ENCODE data around the gene TEKT5. TPM values are rescaled to one million over a fixed set of nuclear protein-coding genes. Genes with fewer than 3 reads are reported as not detected.
A peak's percentile ranks its signal among the peaks of the same experiment; 100 is the strongest.
"Not testable (repeated sequence)": the region's sequence is repeated elsewhere in the genome, so short reads cannot be mapped to it uniquely, and the experiment has no call there.

Gene TEKT5
- total and polyA plus RNA-seq, 9 of the 15 experiments (the other 6 are each of a cell fraction or from before 2014, with no cell fraction given) = 0.10 to 0.19 TPM; not detected in 7

GRCh38 chr16:10741249-10741648 lies 46.5 kb upstream of the TEKT5 start:
- H3K4me3 ChIP-seq; CTCF ChIA-PET (ENCODE audit: low intra/inter-chr PET ratio); intact Hi-C loops (cut with micrococcal nuclease); BruUV-seq (replicated peaks); H3K27me3 ChIP-seq (ENCODE audit: control insufficient read depth in 2 of 2, insufficient read depth in 2 of 2, low read length in 2 of 2); H3K27ac ChIP-seq (ENCODE audit: extremely low read depth, low read depth, low read length); ATAC-seq; DNase-seq (ENCODE audit: extremely low read depth in 1 of 4, low spot score in 3 of 4); FAIRE-seq; H3K9ac ChIP-seq (ENCODE audit: insufficient read depth in 1 of 2, low read depth in 2 of 2, low read length in 2 of 2); H4K20me1 ChIP-seq (replicated peaks; ENCODE audit: control insufficient read depth, insufficient read depth, low read length); H3K4me2 ChIP-seq (ENCODE audit: insufficient read depth, low read length); H3K9me1 ChIP-seq (ENCODE audit: control insufficient read depth, insufficient read depth, low read length); H3K79me2 ChIP-seq (ENCODE audit: control insufficient read depth, insufficient read depth, low read length); H3K9me3 ChIP-seq (replicated peaks; ENCODE audit: control insufficient read depth, insufficient read depth, low read depth, low read length); H2AFZ ChIP-seq (ENCODE audit: low read depth, low read length): not testable (repeated sequence)
- WGBS (ENCODE audit: insufficient coverage, low coverage, missing lambda C conversion rate) = 85% methylated on average over 10 of the region's 10 CpGs
- peak; percentile 52; the same call in 1 of the 2 replicates for TF ChIP-seq ZNF263 (CRISPR knock-in tag; IDR thresholded peaks at IDR 0.05; ENCODE audit: borderline replicate concordance)
- TF ChIP-seq PKNOX1 (IDR thresholded peaks at IDR 0.05) = peak; percentile 34; the same call in 1 of the 2 replicates
- TF ChIP-seq SPI1 (IDR thresholded peaks at IDR 0.05; ENCODE audit: borderline replicate concordance, low read depth, low read length) = peak; percentile 37; the same call in 1 of the 2 replicates
- in situ Hi-C loops (cut with MboI) = loop anchor here (5.0 kb wide), 1 partner anchor 489 kb away; no protein-coding TSS in a partner anchor
- Histone ChIP-seq H3K36me3 (ENCODE audit: control insufficient read depth, insufficient read depth, low read length) (peaks cover 10% of the 10 kb centered on the region; the same call in 2 of the 3 replicates), H3K4me1 (replicated peaks in 1 of 2; ENCODE audit: control insufficient read depth in 2 of 2, insufficient read depth in 2 of 2, low read length in 2 of 2) (peaks cover 32 to 42% of the 10 kb centered on the region in 2 experiments)
- POLR2A ChIA-PET = interaction anchor here (0.7 kb wide), 1 partner anchor 1562 kb away, joined by 3 read pairs; no protein-coding TSS in a partner anchor

- ATAC-seq (no peak), DNase-seq (ENCODE audit: extremely low read depth in 1 of 4, low spot score in 3 of 4) (no peak), FAIRE-seq (no peak)
- peaks cover 32 to 38% of the 10 kb centered on the region in 2 experiments for H3K4me1 ChIP-seq (replicated peaks in 1 of 2; ENCODE audit: control insufficient read depth in 2 of 2, insufficient read depth in 2 of 2, low read length in 2 of 2)
- intact Hi-C loops (cut with micrococcal nuclease) (no loop called here), in situ Hi-C loops (cut with MboI) (loop anchor here (5.0 kb wide), 1 partner anchor 489 kb away; no protein-coding TSS in a partner anchor)
- BruUV-seq (replicated peaks) = no TSS peak
- H3K4me3 ChIP-seq = no peak overlapping the region
- H3K9me1 ChIP-seq (ENCODE audit: control insufficient read depth, insufficient read depth, low read length) = no peaks in the 10 kb centered on the region
- H3K27me3 ChIP-seq (ENCODE audit: control insufficient read depth in 2 of 2, insufficient read depth in 2 of 2, low read length in 2 of 2) = no peaks in the 10 kb centered on the region
- no peak overlapping the region for H3K9ac ChIP-seq (ENCODE audit: insufficient read depth in 1 of 2, low read depth in 2 of 2, low read length in 2 of 2)
- no peak overlapping the region for H2AFZ ChIP-seq (ENCODE audit: low read depth, low read length)
- H3K9me3 ChIP-seq (replicated peaks; ENCODE audit: control insufficient read depth, insufficient read depth, low read depth, low read length) = no peaks in the 10 kb centered on the region
- H3K4me2 ChIP-seq (ENCODE audit: insufficient read depth, low read length) = no peak overlapping the region
- peaks cover 9% of the 10 kb centered on the region; the same call in 2 of the 3 replicates for H3K79me2 ChIP-seq (ENCODE audit: control insufficient read depth, insufficient read depth, low read length)
- ChIA-PET POLR2A (interaction anchor here (0.7 to 1.4 kb wide), 2 partner anchors 12 to 1562 kb away, joined by 3 read pairs; no protein-coding TSS in a partner anchor), CTCF (ENCODE audit: low intra/inter-chr PET ratio) (no interaction called here)
- H3K36me3 ChIP-seq (ENCODE audit: control insufficient read depth, insufficient read depth, low read length) = peaks cover 6% of the 10 kb centered on the region; the same call in 2 of the 3 replicates
- TF ChIP-seq TOE1 (IDR thresholded peaks at IDR 0.05; ENCODE audit: borderline replicate concordance) = no peak
- no peak for TF ChIP-seq TOE1 (CRISPR knock-in tag; IDR thresholded peaks at IDR 0.05; ENCODE audit: borderline replicate concordance, low read depth)
- TF ChIP-seq AFF4 (CRISPR knock-in tag; IDR thresholded peaks at IDR 0.05) = no peak
- TF ChIP-seq SMARCA4 (IDR thresholded peaks at IDR 0.05) = no peak
- TF ChIP-seq HDAC2 (IDR thresholded peaks at IDR 0.05) = no peak
- no peak for TF ChIP-seq ZNF444 (CRISPR knock-in tag; IDR thresholded peaks at IDR 0.05)
- TF ChIP-seq ELK1 (CRISPR knock-in tag; IDR thresholded peaks at IDR 0.05) = no peak
- H3K27ac ChIP-seq (ENCODE audit: extremely low read depth, low read depth, low read length) = no peak overlapping the region
- WGBS (ENCODE audit: insufficient coverage, low coverage, missing lambda C conversion rate) = 52% methylated on average over 2 of the region's 2 CpGs
- no peaks in the 10 kb centered on the region for H4K20me1 ChIP-seq (replicated peaks; ENCODE audit: control insufficient read depth, insufficient read depth, low read length)
Observed at GRCh38 chr16:10740845-10741208, 46.1 kb upstream of the TEKT5 start.
